Vein endothelial cell (primary cell): ENCODE data around the gene E2F6. TPM values are rescaled to one million over a fixed set of nuclear protein-coding genes. Genes with fewer than 3 reads are reported as not detected.

Source experiments
- total RNA-seq: library from RNA; depleted of rRNA; stranded (reverse); fragments of >200 nt; gene quantifications from 2 replicates; pipeline ENCODE4 v1.2.3, GENCODE V29; 2012

The E2F6 gene
- 12.4 and 13.3 TPM in 2 replicates for total RNA-seq

GRCh38 chr2:11465485-11466306, at the start of gene E2F6:
Gene E2F6 (minus strand): TSS chr2:11466161. CDS start chr2:11465879, 282 bp downstream.

Other genes with a start within 250 kb of the E2F6 start
- gene ROCK2, start 121.5 kb downstream of the E2F6 start, total RNA-seq: 50.6 and 65.2 TPM in 2 replicates
- gene GREB1, start 67.9 kb upstream of the E2F6 start, total RNA-seq: 0.19 and 0.33 TPM in 2 replicates
- not detected in 2 replicates for gene NTSR2, start 204.0 kb upstream of the E2F6 start, total RNA-seq